ENCODE measurements around the gene ZC3H12A.
A peak's percentile ranks its signal among the peaks of the same experiment; 100 is the strongest.

Gene ZC3H12A

DNA sequence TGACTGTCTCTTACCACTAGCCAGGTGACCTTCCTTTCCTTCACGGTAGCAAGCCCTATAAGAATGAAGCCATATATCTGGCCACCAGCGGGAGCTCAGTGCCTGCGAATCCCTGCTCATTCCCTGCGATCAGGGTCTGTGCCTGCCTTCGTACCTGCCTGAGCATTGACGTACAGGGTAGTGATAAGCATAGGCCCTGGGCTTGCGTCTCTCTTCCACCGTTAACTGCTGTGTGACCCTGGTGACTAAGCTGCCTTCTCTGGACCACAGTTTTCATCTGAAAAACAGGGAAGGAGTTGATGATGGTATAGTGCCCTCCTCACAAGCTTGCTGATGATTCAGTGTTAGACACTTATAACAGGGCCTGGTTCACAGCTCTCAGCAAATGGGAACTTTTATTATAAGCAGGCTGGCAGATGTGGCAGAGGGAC, 4.1 kb downstream of the ZC3H12A start:
- no peak for DNase-seq (ENCODE audit: low read depth in 4 of 4, low spot score in 1 of 4)

DNA sequence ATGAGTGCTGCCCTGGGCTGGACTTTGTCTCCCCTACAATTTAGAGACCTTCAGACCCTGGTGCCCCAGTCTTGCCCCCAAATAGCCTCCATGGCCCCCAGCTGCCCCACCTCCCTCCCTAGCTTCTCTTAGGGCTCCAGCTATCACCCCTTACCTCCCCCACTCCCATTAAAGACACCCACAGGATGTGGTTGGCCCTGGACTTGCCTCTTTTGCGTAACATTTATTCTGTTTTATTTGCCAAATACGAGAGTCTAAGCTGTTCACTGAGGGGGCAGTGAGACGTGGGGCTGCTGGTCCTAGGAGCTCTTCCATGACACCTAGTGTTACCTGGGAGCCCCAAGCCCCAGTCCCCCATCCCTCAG, 4.5 kb downstream of the ZC3H12A start:
- DNase-seq (ENCODE audit: low read depth in 4 of 4, low spot score in 1 of 4) = no peak

DNA sequence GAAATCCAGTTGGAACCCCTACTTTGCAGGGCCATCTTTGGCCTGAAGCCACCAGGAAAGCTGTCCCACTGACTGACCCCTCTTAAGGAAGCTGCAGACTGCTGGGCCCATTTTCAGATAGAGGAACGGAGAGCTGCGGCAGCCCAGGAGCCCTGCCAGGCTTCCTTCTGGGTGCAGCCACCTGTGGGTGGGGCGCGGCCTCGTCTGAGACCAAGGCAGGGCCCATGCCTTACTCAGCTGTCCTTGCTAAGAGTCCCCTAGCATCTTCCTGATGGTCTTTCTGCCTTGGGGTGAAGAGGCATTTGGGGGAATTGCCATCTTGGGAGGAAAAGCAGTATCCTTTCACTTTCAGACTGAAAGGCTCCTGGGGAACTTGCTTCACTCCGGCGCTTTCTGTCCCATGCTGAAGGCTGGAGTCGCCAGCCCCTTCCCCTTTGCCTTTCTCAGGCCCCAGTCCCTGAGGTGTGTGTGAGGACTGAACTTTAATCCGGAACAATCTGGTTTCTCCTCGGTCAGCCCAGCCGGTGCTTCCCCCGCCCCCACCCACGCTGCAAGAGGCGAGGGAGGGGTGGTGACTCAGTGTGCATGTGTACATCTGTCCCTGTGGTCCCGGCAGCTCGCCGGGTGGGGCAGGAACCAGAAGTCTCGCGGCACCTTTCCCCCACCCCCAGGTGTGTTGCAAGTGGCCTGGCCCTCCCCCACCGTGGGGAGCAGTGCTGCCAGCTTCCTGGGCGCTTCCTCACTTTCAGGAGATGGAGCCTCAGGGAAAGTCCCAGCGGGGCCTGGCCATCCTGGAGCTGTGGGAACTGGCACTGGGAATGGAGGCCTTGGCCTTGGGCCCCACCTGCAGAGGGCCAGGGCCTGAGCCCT, 5.1 kb downstream of the ZC3H12A start:
- DNase-seq (ENCODE audit: low read depth in 4 of 4, low spot score in 1 of 4) = peak; percentile 66 to 93 (median 80)

DNA sequence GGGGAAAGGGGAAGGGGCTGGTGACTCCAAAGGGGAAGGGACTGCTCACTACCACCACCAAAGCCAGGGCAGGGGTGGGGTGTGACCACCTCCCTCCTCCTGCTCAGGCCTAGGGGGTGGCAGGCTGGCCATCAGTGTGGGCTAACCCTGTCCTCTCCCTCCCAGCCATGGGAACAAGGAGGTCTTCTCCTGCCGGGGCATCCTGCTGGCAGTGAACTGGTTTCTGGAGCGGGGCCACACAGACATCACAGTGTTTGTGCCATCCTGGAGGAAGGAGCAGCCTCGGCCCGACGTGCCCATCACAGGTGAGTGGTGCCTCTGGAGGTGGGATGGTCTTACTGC, 5.7 kb downstream of the ZC3H12A start:
- DNase-seq (ENCODE audit: low read depth in 4 of 4, low spot score in 1 of 4) = no peak

DNA sequence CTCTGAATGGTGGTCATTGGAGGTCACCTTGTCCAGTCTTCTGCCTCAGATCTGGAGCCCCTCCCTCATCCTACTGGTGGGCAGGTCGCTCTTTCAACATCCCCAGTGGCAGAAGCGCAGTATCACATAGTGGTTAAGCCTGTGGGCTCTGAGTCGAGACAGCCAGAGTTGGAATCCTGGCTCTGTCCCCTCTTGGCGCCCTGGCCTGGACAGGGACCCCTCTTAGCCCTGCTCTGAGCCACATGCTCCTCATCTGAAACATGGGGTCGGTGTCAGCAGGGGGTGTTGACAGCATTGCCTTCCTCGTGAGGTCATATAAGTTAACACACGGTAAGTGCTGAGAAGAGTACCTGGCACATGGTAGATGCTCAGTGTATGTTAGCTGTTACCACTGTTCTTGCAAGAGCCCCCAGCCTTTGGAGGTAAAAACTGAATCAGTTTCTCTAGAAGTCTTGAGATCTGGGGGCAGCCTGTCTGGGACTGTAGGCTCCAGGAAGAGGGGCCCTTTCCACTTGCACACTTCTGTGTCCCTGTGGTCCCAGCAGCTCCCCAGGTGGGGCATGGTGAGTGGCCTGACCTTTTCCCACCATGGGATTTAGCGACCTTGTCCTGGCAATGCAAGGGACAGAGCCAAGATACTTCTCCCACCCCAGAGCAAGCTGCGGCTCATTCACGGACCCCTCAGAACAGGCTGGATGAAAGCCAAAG, 6.4 kb downstream of the ZC3H12A start:
- no peak for DNase-seq (ENCODE audit: low read depth in 4 of 4, low spot score in 1 of 4)

DNA sequence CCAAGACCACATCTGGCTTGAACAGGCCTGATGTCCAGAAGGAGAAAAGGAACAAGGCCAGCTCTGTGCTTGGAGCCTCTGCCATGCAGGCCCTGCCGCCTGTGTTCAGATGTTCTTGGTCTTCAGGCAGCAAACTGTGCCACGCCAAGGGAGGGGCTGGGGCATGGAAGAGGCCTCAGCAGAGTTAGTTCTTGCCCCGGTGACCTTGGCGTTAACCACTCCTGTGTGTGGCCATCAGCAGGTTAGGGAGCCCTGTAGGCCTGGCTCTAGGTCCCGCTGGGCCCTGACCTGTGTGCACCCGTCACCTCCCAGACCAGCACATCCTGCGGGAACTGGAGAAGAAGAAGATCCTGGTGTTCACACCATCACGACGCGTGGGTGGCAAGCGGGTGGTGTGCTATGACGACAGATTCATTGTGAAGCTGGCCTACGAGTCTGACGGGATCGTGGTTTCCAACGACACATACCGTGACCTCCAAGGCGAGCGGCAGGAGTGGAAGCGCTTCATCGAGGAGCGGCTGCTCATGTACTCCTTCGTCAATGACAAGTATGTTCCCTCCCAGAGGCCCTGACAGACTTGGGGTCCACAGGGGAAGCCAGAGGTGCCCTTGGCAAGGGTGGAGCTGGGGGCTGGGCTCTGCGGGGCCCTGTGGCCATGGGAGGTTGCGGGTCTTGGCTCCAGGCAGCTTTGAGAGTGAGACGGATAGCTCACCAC, 7.1 kb downstream of the ZC3H12A start:
- no peak for DNase-seq (ENCODE audit: low read depth in 4 of 4, low spot score in 1 of 4)

DNA sequence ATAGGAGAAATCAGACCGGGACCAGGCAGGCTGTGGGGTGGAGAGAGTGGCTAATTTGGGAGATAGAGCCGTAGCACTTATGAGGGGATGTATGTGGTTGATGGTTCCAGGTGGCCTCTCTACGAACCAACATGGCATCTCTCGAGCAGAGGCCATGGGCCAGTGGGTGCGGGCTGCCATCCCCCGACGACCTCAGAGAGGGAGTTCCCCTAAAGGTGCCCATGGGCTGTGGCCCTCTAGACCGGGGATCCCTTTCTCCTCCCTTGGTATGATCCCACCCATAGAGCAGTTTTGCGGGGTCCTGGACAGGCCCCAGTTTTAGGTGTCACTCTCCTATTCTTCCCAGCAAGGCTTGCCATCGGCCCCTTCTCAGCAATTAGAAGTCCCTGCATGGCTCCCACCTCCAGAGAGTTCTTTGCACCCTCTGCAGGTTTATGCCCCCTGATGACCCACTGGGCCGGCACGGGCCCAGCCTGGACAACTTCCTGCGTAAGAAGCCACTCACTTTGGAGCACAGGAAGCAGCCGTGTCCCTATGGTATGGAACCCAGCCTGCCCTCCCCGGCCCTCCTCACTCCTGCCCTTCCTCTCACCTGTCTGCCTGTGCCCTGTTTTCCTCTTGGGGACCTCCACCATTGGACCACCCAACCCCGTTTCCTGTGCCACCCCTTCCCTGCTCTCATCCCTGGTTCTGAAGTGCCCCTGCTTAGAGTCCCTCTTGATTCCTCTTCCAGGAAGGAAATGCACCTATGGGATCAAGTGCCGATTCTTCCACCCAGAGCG, 7.8 kb downstream of the ZC3H12A start:
- no peak for DNase-seq (ENCODE audit: low read depth in 4 of 4, low spot score in 1 of 4)

DNA sequence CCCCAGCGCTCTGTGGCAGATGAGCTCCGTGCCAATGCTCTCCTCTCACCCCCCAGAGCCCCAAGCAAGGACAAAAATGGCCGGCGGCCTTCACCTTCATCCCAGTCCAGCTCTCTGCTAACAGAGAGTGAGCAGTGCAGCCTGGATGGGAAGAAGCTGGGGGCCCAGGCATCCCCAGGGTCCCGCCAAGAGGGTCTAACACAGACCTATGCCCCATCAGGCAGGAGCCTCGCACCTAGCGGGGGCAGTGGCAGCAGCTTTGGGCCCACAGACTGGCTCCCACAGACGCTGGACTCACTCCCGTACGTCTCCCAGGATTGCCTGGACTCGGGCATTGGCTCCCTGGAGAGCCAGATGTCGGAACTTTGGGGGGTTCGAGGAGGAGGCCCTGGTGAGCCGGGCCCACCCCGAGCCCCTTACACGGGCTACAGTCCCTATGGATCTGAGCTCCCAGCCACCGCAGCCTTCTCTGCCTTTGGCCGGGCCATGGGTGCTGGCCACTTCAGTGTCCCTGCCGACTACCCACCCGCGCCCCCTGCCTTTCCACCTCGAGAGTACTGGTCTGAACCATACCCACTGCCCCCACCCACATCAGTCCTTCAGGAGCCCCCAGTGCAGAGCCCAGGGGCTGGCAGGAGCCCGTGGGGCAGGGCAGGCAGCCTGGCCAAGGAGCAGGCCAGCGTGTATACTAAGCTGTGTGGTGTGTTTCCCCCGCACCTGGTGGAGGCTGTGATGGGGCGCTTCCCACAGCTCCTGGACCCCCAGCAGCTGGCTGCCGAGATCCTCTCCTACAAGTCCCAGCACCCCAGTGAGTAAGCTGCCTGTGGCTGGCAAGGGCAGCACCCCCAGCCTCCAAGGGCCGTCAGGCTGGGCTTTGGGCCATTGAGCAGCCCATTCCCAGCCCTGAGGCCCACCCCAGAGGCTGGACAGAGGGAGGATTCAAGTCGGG, 8.7 kb downstream of the ZC3H12A start:
- no peak for DNase-seq (ENCODE audit: low read depth in 4 of 4, low spot score in 1 of 4)

DNA sequence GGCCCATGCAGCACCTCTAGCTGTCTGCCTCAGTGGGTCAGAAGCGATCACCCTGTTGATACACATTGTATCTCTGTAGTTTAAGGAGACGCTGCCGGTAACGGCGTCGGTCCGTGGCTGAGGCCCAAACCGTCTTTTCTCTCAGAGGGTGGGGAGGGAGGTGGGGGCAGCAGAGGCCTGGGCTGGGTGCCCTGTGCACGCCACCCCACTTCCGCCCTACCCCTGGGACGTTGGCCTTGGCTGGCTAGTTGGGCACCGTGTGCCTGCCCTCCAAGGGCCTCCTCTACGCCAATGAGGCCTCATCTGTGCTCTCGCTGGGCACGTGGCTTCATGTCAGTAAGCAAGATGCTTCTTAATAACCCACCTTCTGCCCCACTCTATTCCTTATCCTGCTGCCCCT, 9.4 kb downstream of the ZC3H12A start:
- no peak for DNase-seq (ENCODE audit: low read depth in 4 of 4, low spot score in 1 of 4)

DNA sequence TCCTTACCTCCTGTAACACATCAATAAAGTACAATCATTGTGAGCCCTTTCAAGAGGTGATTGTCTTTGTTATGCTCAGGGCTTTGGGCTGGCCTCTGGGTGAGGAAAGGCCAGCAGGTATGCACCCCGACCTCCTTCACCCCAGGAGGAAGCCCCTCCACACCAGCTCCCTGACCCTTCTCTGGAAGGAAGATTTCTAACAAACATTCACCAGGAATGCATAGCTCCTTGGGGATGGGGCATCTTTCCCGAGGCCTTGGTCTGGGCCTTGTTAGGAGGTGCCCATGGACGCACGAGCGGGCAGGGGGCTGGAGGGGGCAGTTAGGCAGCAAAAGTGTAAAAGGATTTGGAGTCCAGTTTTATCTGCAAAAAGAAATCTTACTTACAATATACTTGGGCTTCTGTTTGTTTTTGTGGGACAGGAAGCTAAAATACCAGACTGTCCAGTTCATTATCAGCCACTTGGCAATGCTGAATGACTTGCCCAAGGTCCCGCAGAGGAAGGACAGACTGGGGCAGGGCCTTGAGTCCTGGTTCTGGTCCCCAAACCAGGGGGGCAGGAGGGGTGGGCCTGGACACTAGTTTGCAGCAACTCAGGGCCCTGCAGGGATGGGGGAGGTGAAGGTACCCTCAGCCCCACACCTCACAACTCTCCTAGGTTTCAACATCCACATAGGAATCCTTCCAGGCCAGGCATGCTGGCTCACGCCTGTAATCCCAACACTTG, 10.1 kb downstream of the ZC3H12A start:
- no peak for DNase-seq (ENCODE audit: low read depth in 4 of 4, low spot score in 1 of 4)

DNA sequence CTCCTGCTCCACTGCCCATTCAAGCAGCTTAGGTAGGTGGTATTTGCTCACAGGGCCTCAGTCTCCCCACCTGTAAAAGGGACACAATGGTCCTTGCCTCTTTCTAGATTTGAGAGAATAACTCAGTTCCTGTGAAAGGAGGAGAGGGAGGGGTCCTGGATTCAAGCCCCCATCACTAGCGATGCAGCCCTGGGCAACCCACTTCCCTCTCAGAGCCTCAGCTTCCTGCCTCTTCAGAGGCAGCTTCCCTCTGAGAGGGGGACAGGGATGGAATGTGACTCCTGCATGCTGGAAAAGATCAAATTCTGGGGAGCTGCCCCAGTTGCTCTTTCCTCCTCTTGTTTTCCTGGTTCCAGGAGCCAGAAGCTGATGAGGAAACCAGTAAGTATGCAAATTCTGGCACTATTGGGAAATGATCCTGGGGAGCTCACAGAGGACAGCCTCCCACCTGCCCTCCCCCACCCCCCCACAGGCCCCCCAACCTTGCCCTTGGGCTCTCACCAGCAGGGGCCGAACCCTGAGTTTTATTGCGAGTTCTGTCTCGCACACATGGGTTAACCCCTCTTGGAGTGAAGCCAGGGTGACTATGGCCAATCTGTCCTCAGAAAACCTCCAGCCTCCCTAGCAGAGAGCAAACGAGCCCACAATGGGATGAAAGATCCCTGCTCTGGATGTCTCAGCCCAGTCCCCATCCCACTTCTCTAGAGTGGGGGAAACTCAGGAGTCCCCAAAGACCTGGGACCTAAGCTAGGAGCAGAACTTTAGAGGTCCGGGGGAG, 11.7 kb downstream of the ZC3H12A start:
- DNase-seq (ENCODE audit: low read depth in 4 of 4, low spot score in 1 of 4) = no peak

DNA sequence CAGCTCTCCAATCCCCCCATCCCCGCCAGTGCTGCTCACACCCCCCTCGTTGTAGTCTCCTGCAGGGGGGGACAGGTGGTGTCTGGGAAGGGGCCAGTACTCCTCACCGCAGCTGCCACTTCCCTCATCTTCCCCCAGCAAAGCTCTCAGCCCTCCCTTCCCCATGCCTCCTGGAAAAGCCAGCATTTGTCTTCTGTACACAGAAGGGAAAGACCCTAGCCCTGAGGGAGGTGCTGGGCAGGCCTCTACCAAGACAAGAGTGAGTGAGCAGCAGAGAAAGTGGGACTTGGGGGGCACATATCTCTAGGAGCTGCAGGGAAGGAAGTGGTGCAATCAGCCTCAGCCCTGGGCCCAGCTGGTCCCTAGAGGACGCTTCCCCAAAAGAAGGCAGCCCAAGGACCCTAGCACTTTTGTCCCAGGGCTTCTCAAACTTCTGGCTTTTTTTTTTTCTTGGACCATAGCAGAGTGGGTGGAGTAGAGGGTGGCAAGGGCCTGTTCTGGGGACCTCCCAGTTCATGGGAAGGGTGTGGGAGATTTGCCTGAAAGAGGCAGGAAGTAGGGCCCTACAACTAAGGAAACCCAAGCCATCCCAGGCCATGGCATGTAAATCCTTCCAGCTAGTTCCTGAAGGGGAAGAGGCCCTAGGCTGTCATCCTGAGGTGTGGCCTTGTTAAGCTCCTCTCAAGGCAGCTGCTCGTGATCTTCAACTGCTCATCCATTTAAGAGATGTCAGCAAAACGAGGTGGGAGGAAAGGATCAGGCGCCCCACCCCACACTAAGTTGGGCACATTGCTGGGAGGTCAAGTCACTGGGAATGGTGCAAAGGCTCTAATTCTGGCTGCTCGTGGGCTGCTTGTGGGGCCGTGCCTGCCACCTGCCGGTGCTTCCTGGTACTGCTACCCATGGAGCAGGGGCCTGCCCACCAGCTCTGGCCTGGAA, 12.6 kb downstream of the ZC3H12A start:
- peak in 2 of 4 experiments; percentile 61 to 81 for DNase-seq (ENCODE audit: low read depth in 4 of 4, low spot score in 1 of 4)

DNA sequence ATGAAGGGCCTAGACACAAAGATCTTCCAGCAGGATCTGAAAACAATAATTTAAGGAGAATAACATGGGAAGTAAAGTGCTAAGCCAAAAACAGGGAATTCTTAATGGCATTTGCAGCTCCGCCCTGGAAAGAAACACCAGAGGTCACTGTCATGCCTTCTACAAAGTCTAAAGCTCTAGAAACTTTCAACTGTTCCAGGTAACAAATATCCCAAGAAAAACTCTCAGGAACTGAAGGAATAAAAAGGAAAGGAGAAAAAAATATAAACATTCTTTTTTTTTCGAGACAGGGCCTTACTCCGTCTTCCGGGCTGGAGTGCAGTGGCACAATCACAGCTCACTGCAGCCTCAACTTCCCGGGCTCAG, 13.2 kb downstream of the ZC3H12A start:
- no peak for DNase-seq (ENCODE audit: low read depth in 4 of 4, low spot score in 1 of 4)

DNA sequence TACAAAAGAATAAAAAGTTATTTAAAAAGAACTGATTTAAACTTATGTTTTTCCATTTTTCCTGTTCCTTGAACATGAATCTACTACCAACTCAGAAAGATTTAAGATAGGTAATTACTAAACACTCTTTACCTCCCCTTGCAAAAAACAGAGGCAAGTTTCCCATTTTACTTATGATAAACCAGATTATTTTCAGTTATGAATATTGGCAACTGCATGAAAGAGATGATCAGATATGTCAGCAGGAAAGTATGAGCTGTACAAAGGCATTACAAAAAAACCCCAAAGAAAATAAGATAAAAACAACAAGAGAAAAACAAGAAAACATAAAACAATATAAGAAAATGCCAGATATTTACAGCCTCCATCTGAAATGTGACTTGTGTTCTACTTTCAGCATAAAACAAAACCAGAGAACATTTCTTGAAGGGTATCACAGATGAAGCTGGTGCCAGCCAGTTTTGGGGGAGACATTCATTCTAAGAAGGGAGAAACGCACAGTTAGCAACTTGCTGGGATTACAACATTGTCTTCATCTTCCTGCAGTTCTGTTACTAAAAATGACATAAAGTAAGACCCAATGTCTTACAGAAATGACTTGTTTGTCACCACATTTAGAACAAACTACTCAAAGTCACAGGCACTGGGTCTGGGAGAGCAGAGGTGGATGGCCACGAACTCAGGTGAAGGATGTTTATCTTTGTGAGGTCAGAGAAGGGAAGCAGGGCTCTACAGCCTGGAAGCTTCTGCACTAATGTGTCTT, 19.1 kb downstream of the ZC3H12A start:
- DNase-seq (ENCODE audit: low read depth in 4 of 4, low spot score in 1 of 4) = no peak

DNA sequence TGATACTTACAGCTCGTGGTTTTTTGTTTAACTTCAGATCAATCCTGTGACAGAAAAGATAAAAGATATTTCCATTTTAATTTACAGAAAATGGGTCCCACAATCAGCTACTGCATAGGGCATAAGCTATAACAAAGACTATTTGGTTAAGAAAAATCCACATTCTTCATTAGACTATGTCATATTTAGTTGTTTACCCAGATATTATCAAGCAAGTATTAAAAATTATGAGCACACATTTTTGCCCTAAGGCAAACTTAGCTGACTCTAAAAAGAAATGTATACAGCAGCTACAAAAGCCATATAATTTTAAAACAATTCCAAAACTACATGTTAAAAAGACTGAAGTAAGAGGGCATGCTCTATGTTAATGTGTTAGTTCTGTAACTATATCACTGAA, 21.5 kb downstream of the ZC3H12A start:
- DNase-seq (ENCODE audit: low read depth in 4 of 4, low spot score in 1 of 4) = no peak

DNA sequence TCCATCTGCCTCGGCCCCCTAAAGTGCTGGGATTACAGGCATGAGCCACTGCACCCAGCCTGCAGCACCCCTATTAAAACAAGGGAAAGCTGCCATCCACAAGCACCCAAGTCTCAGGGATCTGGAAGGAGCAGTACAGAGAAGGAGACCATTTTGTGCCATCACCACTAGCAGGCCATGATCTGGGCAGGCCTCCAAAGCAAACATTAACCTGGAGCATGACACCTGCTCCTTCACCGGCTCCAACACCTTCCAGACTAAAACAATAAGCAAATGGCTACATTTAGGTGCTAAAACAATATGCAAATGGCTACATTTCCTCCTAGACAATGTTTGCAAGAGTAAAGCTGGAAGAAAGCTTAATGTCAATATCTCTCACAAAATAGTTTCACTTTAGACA, 23.5 kb downstream of the ZC3H12A start:
- DNase-seq (ENCODE audit: low read depth in 4 of 4, low spot score in 1 of 4) = no peak

Measured in stimulated activated CD4-positive, alpha-beta T cell treated with anti-CD3 and anti-CD28 coated beads, Interleukin-1b, Interleukin-23, amount 100 ng/mL, for 24 hours (primary cell).